Upper lobe of right lung (tissue), 1 donor: Measurements from ENCODE around the gene FBXW8. TPM values are rescaled to one million over a fixed set of nuclear protein-coding genes. Genes with fewer than 3 reads are reported as not detected.

Experiments used
- ATAC-seq: fragments of 200-7000 bp; cut with Tn5 transposase; one replicate; pipeline ENCODE4 v1.9.1; 2020; ENCODE audit warnings: mild to moderate bottlenecking, moderate library complexity
- DNase-seq: peaks from one replicate; pipeline ENCODE4 v3.0.0-alpha.2; 2020
- H3K27ac ChIP-seq: fragments of 200-600 bp; one replicate; pipeline ENCODE4 v1.8.0; 2022
- H3K27me3 ChIP-seq: fragments of 200-600 bp; one replicate; pipeline ENCODE4 v1.8.0; 2022; ENCODE audit warnings: mild to moderate bottlenecking
- H3K36me3 ChIP-seq: fragments of 200-600 bp; one replicate; pipeline ENCODE4 v1.8.0; 2022
- H3K4me1 ChIP-seq: fragments of 200-600 bp; one replicate; pipeline ENCODE4 v1.8.0; 2022
- H3K4me3 ChIP-seq: fragments of 200-600 bp; one replicate; pipeline ENCODE4 v1.8.0; 2022; ENCODE audit warnings: mild to moderate bottlenecking
- H3K9me3 ChIP-seq: fragments of 200-600 bp; one replicate; pipeline ENCODE4 v1.8.0; 2022
- intact Hi-C: fragments of 100-400 bp; cut with DNase I; formaldehyde crosslinking; loops from one replicate; pipeline ENCODE4 v1.11.0; 2022
- total RNA-seq: library from RNA; stranded (reverse); fragmentation: NEBNext Ultra II Directional; extraction: Animal tissue kit (Norgen Biotek cat#: 25700); gene quantifications from one replicate; pipeline ENCODE4 v1.2.1, GENCODE V29; 2021
- TF ChIP-seq, protein P1 (sequence below): fragments of 200-600 bp; IDR thresholded peaks from one replicate; pipeline ENCODE4 v1.8.0; 2022; ENCODE audit warnings: antibody characterized with exemption
- donor health status: DM: no; HTN: yes; CAD: no; lungs with severe emphysema.

FBXW8 gene
- total RNA-seq, 1 donor from 2014 or later = 16.8 TPM

DNA sequence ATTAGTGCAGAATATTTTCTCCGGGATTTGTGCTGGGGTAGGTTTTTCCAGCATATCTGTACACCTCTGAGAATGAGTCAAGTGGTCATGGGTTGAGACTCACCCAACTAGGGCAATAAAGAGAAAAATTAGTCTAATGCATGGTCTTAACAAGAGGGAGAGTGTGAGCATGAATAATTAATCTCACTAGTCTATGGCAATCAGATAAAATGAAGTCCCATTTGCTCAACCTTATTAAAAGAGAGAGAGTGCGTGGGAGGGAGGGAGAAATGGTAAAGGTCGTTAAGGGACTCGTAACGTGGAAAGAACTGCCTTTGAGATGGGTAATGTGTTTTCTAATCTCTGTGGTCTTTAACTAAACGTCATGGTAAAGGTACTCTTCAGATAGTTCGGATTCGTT lies 96.8 kb downstream of the FBXW8 start:
- Histone ChIP-seq H3K4me3 (no peak overlapping the region), H3K27me3 (no peaks in the 10 kb centered on the region), H3K9me3 (no peaks in the 10 kb centered on the region), H3K36me3 (peaks cover 51% of the 10 kb centered on the region), H3K4me1 (no peaks in the 10 kb centered on the region), H3K27ac (no peak overlapping the region)
- no peak for ATAC-seq
- no peak for DNase-seq
- intact Hi-C loops = no loop called here
- TF ChIP-seq, protein P1, sequence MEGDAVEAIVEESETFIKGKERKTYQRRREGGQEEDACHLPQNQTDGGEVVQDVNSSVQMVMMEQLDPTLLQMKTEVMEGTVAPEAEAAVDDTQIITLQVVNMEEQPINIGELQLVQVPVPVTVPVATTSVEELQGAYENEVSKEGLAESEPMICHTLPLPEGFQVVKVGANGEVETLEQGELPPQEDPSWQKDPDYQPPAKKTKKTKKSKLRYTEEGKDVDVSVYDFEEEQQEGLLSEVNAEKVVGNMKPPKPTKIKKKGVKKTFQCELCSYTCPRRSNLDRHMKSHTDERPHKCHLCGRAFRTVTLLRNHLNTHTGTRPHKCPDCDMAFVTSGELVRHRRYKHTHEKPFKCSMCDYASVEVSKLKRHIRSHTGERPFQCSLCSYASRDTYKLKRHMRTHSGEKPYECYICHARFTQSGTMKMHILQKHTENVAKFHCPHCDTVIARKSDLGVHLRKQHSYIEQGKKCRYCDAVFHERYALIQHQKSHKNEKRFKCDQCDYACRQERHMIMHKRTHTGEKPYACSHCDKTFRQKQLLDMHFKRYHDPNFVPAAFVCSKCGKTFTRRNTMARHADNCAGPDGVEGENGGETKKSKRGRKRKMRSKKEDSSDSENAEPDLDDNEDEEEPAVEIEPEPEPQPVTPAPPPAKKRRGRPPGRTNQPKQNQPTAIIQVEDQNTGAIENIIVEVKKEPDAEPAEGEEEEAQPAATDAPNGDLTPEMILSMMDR = no peak

DNA sequence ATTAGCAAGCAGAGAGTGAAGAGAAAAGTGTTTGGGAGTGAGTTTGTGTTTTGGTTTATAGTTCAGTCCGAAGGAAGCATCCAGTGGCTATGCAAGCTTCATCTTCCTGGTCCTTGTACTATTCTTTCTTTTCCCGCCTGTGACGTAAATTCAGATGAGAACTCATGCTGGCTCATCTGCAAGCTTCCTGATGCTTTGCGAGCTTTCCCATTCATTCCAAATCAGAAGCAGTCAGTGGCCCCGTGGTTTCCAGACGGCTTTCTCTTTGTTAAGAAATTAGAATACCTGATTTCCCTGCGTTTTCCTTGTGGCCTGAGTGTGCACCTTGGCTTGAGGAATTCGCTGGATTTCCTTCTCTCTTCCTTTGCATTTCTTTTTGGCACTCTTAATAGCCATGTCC lies 99.0 kb downstream of the FBXW8 start:
- TF ChIP-seq, protein P1 = no peak
- Histone ChIP-seq H3K36me3 (peaks cover 53% of the 10 kb centered on the region), H3K4me3 (no peak overlapping the region), H3K9me3 (no peaks in the 10 kb centered on the region), H3K4me1 (no peaks in the 10 kb centered on the region), H3K27ac (no peak overlapping the region), H3K27me3 (no peaks in the 10 kb centered on the region)
- DNase-seq (no peak), ATAC-seq (no peak)
- intact Hi-C loops = no loop called here

DNA sequence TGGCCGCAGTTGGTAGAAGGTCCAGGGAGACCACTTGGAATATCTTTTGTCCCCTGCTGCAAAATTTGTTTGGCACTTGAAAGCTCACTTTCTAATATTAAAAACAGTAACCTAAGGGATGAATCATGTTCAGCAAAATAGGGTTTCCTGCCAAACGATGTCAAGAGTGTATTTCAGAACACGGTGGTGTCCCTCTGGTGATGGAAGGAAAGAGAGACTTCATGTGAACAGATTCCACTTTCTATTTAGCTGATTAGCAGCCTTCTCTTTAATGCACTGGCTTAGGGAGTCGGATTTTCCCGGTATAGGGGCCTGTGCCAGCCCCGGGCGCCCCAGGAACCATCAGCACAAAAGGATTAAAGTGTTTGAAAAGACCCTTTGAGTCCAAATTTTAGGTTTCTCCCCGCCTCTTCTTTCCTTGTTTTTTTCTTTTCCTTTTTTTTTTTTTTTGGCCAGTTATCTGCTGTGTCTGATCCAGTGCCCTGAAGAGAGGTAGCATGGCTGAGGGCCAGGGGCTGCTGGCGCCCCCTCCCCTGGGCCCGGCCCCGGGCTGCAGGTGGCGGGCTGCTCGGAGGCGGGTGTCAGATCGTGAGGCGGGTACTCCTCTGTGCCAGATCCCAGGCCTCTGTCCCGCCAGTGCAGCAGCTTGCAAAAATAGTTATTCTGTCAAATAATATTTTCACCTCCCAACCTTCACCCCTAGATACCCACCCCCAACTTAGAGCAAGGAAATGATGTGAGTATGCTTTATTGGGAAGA lies 100.1 kb downstream of the FBXW8 start:
- Histone ChIP-seq H3K36me3 (peaks cover 56% of the 10 kb centered on the region), H3K4me3 (no peak overlapping the region), H3K27ac (no peak overlapping the region), H3K27me3 (no peaks in the 10 kb centered on the region), H3K4me1 (no peaks in the 10 kb centered on the region), H3K9me3 (no peaks in the 10 kb centered on the region)
- TF ChIP-seq, protein P1 = no peak
- intact Hi-C loops = no loop called here
- DNase-seq = no peak
- ATAC-seq = no peak

DNA sequence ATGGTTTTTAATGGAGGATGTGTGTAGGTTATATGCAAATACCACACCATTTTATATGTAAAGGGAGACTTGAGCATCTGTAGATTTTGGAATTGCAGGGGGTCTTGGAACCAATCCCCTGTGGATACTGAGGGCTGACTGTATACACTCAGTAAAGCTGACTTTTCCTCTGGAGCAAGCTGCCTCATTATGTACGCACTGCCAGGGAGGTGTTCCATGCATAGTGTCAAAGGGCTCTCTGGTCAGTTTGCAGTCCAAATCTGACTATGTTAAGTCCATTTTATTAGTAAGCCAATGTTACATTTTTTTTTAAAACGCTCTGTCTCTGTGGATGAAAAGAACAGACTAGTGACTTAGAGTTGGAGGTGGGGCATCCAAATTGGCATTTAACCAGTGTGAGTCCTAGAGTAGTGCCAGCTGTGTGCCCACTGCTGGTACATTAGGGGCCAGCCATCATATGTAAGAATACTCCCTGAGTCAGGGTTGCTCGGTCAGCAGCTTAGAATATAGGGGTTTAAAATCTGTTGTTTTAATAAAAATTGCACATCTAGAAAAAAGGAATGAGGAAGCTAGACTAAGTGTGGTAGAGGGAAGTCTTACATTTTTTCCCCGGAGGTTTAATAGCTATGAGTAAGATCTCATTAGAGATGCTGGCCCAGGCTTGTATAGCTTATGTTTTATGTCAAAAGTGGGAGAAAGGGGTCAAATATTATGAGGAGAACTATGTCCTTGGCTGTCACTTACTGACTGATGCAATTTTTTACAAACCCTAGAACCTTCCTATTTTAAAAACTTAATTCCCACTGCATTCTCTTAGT lies 101.4 kb downstream of the FBXW8 start:
- Histone ChIP-seq H3K4me1 (no peaks in the 10 kb centered on the region), H3K27me3 (no peaks in the 10 kb centered on the region), H3K9me3 (no peaks in the 10 kb centered on the region), H3K36me3 (peaks cover 50% of the 10 kb centered on the region), H3K4me3 (no peak overlapping the region), H3K27ac (no peak overlapping the region)
- ATAC-seq = no peak
- intact Hi-C loops = no loop called here
- TF ChIP-seq, protein P1 = no peak
- DNase-seq = no peak

DNA sequence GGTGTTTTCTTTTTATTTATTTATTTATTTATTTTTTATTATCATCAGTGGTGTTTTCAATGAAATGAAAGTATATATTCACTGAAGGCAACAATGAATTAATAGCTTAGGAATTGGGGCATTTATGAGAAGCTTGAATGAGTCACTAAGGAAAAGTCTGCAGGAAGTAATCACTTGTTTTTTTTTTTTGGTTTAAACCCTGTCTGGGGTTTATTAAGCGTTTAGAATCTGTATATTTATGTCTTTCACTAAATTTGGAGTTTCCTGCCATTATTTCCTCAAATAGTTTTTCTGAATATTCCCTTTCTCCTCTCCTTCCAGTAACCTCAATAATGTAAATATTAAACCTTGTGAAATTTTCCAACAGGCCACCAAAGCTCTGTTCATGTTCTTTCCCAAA lies 103.0 kb downstream of the FBXW8 start:
- peaks cover 40% of the 10 kb centered on the region for H3K36me3 ChIP-seq
- H3K27me3 ChIP-seq = no peaks in the 10 kb centered on the region
- H3K9me3 ChIP-seq = no peaks in the 10 kb centered on the region
- no peak overlapping the region for H3K27ac ChIP-seq
- H3K4me1 ChIP-seq = no peaks in the 10 kb centered on the region
- intact Hi-C loops = no loop called here
- ATAC-seq = no peak
- no peak for DNase-seq
- H3K4me3 ChIP-seq = no peak overlapping the region
- TF ChIP-seq, protein P1 = no peak
